DND-41 (cell line): ENCODE data around the gene SAMD1.

ENCODE experiments used
- EZH2 ChIP-seq: IDR thresholded peaks from 3 replicates; pipeline ENCODE4 v1.6.1; 2012; ENCODE audit warnings: borderline replicate concordance, low read depth, mild to moderate bottlenecking, moderate library complexity, low read length, inconsistent platforms; ENCODE audit not compliant: severe bottlenecking
- TF ChIP-seq, protein P1 (sequence below): IDR thresholded peaks from 2 replicates; pipeline ENCODE4 v1.5.1; 2012; ENCODE audit warnings: borderline replicate concordance, low read length, moderate library complexity, mild to moderate bottlenecking; ENCODE audit not compliant: poor library complexity, severe bottlenecking; ENCODE audit errors: extremely low read depth

DNA sequence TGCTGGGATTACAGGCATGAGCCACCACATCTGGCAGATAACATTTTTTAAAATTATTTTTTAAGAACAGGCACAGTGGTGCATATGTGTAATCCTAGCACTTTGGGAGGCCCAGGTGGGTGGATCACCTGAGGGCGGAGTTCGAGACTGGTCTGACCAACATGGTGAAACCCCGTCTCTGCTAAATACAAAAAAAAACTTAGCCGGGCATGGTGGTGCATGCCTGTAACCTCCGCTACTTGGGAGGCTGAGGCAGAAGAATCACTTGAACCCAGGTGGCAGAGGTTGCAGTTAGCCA, 28.0 kb downstream of the SAMD1 start:
- TF ChIP-seq EZH2 = no peak
- TF ChIP-seq, protein P1, sequence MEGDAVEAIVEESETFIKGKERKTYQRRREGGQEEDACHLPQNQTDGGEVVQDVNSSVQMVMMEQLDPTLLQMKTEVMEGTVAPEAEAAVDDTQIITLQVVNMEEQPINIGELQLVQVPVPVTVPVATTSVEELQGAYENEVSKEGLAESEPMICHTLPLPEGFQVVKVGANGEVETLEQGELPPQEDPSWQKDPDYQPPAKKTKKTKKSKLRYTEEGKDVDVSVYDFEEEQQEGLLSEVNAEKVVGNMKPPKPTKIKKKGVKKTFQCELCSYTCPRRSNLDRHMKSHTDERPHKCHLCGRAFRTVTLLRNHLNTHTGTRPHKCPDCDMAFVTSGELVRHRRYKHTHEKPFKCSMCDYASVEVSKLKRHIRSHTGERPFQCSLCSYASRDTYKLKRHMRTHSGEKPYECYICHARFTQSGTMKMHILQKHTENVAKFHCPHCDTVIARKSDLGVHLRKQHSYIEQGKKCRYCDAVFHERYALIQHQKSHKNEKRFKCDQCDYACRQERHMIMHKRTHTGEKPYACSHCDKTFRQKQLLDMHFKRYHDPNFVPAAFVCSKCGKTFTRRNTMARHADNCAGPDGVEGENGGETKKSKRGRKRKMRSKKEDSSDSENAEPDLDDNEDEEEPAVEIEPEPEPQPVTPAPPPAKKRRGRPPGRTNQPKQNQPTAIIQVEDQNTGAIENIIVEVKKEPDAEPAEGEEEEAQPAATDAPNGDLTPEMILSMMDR = no peak
